Panc1 (cell line): ENCODE results near the gene PLAAT1. TPM values are rescaled to one million over a fixed set of nuclear protein-coding genes. Genes with fewer than 3 reads are reported as not detected.

ENCODE experiments used
- ATAC-seq: fragments of 200-7000 bp; cut with Tn5 transposase; 2 replicates; pipeline ENCODE4 v1.9.1; 2020; ENCODE audit warnings: mild to moderate bottlenecking, moderate library complexity
- BruUV-seq: library from RNA; stranded (reverse); fragments of 400-500 nt; replicated peaks from 2 replicates; lab custom pipeline; 2021; lab: Mats Ljungman, UMichigan
- CTCF ChIA-PET: fragments of 300-600 bp; sonication (Branson Sonifier 250); formaldehyde crosslinking; loops from one replicate; lab custom pipeline; 2022; ENCODE audit warnings: antibody characterized with exemption; lab: Charles Lee
- POLR2A ChIA-PET: fragments of 300-600 bp; sonication (Branson Sonifier 250); formaldehyde crosslinking; loops from one replicate; lab custom pipeline; 2022; ENCODE audit warnings: antibody characterized with exemption; lab: Charles Lee
- DNase-seq: peaks from one replicate; pipeline ENCODE4 v3.0.0-alpha.2; 2010; ENCODE audit warnings: low read depth, low spot score
- H3K27ac ChIP-seq: 2 replicates; pipeline ENCODE4 v1.5.1; 2011; ENCODE audit warnings: mild to moderate bottlenecking, low read length, inconsistent platforms
- H3K27me3 ChIP-seq: fragments of 200-500 bp; sonication (Bioruptor generic); 2 replicates; pipeline ENCODE4 v1.6.0; 2014; ENCODE audit warnings: low read length, inconsistent platforms; ENCODE audit not compliant: control insufficient read depth, insufficient read depth
- H3K36me3 ChIP-seq: fragments of 200-500 bp; sonication (Bioruptor generic); 2 replicates; pipeline ENCODE4 v1.5.1; 2014; ENCODE audit warnings: inconsistent platforms, mild to moderate bottlenecking, low read length, moderate library complexity; ENCODE audit not compliant: control insufficient read depth, insufficient read depth
- H3K4me1 ChIP-seq: 2 replicates; pipeline ENCODE4 v1.5.1; 2011; ENCODE audit warnings: inconsistent platforms, mild to moderate bottlenecking, low read length, moderate library complexity; ENCODE audit not compliant: control insufficient read depth, insufficient read depth
- H3K4me3 ChIP-seq, 2 experiments: 2 replicates each; pipeline ENCODE4 v1.5.1; 2011 to 2012; ENCODE audit warnings: low read depth in 2 of 2, low read length in 2 of 2, mild to moderate bottlenecking in 2 of 2, inconsistent platforms in 1 of 2, moderate library complexity in 1 of 2
- H3K9me3 ChIP-seq: fragments of 200-500 bp; sonication (Bioruptor generic); 2 replicates; pipeline ENCODE4 v1.5.1; 2014; ENCODE audit warnings: low read depth, mild to moderate bottlenecking, inconsistent platforms, low read length, moderate library complexity; ENCODE audit not compliant: control insufficient read depth, insufficient read depth
- CTCF ChIP-seq: fragments of 450-650 bp; IDR thresholded peaks from 2 replicates; pipeline ENCODE4 v1.5.1; 2017; ENCODE audit warnings: mild to moderate bottlenecking
- POLR2AphosphoS5 ChIP-seq: IDR thresholded peaks from 2 replicates; pipeline ENCODE4 v1.6.1; 2012; ENCODE audit warnings: mild to moderate bottlenecking, low read depth, low read length, moderate library complexity
- REST ChIP-seq, 2 experiments: IDR thresholded peaks; 2 replicates each; pipeline ENCODE4 v1.6.1; 2011 to 2012; ENCODE audit warnings: low read depth in 2 of 2, control low read depth in 1 of 2, low read length in 1 of 2, mild to moderate bottlenecking in 1 of 2, moderate library complexity in 1 of 2; ENCODE audit not compliant: insufficient read depth in 1 of 2
- SIN3A ChIP-seq: IDR thresholded peaks from 2 replicates; pipeline ENCODE4 v1.6.1; 2012; ENCODE audit warnings: low read depth, mild to moderate bottlenecking, low read length, moderate library complexity, borderline replicate concordance; ENCODE audit not compliant: insufficient read depth
- TCF7L2 ChIP-seq: IDR thresholded peaks from 2 replicates; pipeline ENCODE4 v1.6.1; 2011; ENCODE audit warnings: mild to moderate bottlenecking, low read depth, low read length, inconsistent platforms
- in situ Hi-C: cut with HindIII; loops from 2 replicates; pipeline ENCODE4 v1.10.0; 2016; ENCODE audit warnings: low sequenced_read_pairs, low pct_unique_long_range_greater_than_20kb
- intact Hi-C: fragments of 100-400 bp; cut with micrococcal nuclease; formaldehyde crosslinking; loops from one replicate; pipeline ENCODE4 v1.10.0; 2022; ENCODE audit not compliant: unreplicated experiment
- total RNA-seq: library from RNA; stranded (reverse); gene quantifications from one replicate; pipeline ENCODE4 v1.2.1, GENCODE V29; 2021; ENCODE audit not compliant: unreplicated experiment

Gene PLAAT1
- total RNA-seq, 1 experiment from 2014 or later = 3.9 TPM

- in situ Hi-C loops = no loop called here
- BruUV-seq = no TSS peak
- Histone ChIP-seq H3K9me3 (no peaks in the 10 kb centered on the region), H3K27me3 (no peaks in the 10 kb centered on the region), H3K36me3 (no peaks in the 10 kb centered on the region), H3K4me1 (no peaks in the 10 kb centered on the region), H3K4me3 (no peak overlapping the region), H3K27ac (no peak overlapping the region)
- CTCF ChIA-PET = no interaction called here
- TF ChIP-seq TCF7L2 (no peak), REST (IDR thresholded peaks at IDR 0.05; ENCODE audit: insufficient read depth in 1 of 2, low read depth in 2 of 2, low read length in 1 of 2) (no peak), POLR2AphosphoS5 (no peak), SIN3A (no peak), CTCF (no peak)
- DNase-seq (peak; percentile 41), ATAC-seq (peak; percentile 38; the same call in 1 of the 2 replicates)
- intact Hi-C loops = no loop called here
- POLR2A ChIA-PET = interaction anchor here (0.6 kb wide), 1 partner anchor 466 kb away, joined by 8 read pairs; no protein-coding TSS in a partner anchor
These were observed 60.4 kb downstream of the PLAAT1 start for GRCh38 chr3:193301433-193301832.

GRCh38 chr3:193305356-193305755, 64.3 kb downstream of the PLAAT1 start:
- no peaks in the 10 kb centered on the region for H3K9me3 ChIP-seq
- ATAC-seq = no peak
- ChIA-PET CTCF (no interaction called here), POLR2A (no interaction called here)
- BruUV-seq = no TSS peak
- H3K4me1 ChIP-seq = no peaks in the 10 kb centered on the region
- no peak overlapping the region for H3K4me3 ChIP-seq
- no peak for DNase-seq
- no peaks in the 10 kb centered on the region for H3K27me3 ChIP-seq
- H3K27ac ChIP-seq = no peak overlapping the region
- intact Hi-C loops (no loop called here), in situ Hi-C loops (no loop called here)
- H3K36me3 ChIP-seq = no peaks in the 10 kb centered on the region
- TF ChIP-seq REST (IDR thresholded peaks at IDR 0.05; ENCODE audit: insufficient read depth in 1 of 2, low read depth in 2 of 2, low read length in 1 of 2) (no peak), POLR2AphosphoS5 (no peak), CTCF (no peak), SIN3A (no peak), TCF7L2 (no peak)
